Measurements from ENCODE around the gene C20orf96. TPM values are rescaled to one million over a fixed set of nuclear protein-coding genes. Genes with fewer than 3 reads are reported as not detected.

C20orf96 gene
- total RNA-seq, 1 donor from 2014 or later, result 4.3 TPM

DNA sequence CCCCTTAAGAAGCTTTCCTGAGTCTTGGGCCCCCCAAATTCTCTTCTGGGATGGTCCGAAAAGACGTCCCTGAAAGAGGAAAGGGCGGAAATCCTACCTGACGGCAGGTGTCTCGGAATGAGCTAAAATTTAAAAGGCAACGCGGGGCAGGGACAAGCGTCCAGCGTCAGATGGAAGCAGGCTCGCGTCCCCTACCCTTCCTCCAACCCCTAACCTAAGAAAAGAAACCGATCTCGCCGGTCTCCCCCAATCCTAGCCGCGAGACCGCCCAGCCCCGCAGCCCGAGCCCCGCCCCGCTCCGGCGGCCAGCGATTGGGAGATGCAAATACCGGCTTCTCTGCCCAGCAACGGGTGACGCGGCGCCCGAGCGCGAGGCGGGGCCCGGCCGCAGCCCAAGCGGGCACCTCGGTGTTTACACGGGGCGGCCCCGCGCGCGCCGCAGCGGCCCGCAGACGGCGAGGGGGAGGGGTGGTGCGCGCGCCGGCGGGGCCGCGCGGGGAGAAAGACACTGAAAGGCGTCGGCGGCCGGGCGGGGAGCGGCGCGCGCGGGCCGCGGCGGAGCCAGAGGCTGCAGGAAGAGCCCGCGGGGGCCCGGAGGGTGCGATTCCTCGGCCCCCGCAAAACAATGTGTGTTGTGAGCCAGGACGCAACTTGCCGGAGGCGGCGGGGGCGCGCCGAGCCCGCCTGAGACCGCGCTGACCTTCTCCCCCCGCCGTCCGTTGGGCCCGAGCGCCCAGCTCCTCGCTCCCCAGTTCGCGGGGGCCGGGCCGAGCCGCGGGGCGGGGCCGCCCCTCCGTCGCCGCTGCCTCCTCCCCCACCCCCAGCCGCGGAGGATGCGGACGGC, 34.7 kb upstream of the C20orf96 start, which contains the start of gene SOX12:
SOX12 (plus strand) TSS at position 508 of the 844 bp plus-strand sequence. CDS start 373 bp downstream, outside the sequence.
- Mint-ChIP-seq H3K36me3 (ENCODE audit: low read depth) (peaks cover 2% of the 10 kb centered on the region), H3K4me3 (peak within 1 kb of the TSS; percentile 91), H3K4me1 (ENCODE audit: low read depth) (peaks cover 29% of the 10 kb centered on the region), H3K27me3 (ENCODE audit: insufficient read depth) (peaks cover 6% of the 10 kb centered on the region), H3K9me3 (no peaks in the 10 kb centered on the region), H3K27ac (peak within 1 kb of the TSS; percentile 84)
- DNase-seq (ENCODE audit: low spot score), result peak; percentile 96
- intact Hi-C loops (cut with micrococcal nuclease), result loop anchor here (1.0 to 2.0 kb wide), 5 partner anchors 15 to 218 kb away; partner anchors contain the start of genes CSNK2A1, RBCK1 and ZCCHC3

- Mint-ChIP-seq H3K9me3 (no peaks in the 10 kb centered on the region), H3K36me3 (ENCODE audit: low read depth) (peaks cover 2% of the 10 kb centered on the region)
Measured at GRCh38 chr20:324177-325044, 33.9 kb upstream of the C20orf96 start.

GRCh38 chr20:316316-317068, 25.9 kb upstream of the C20orf96 start:
- H3K4me1 Mint-ChIP-seq (ENCODE audit: low read depth), result peaks cover 3% of the 10 kb centered on the region
- no peak for DNase-seq (ENCODE audit: low spot score)
- no peak overlapping the region for H3K27ac Mint-ChIP-seq
- H3K36me3 Mint-ChIP-seq (ENCODE audit: low read depth), result no peaks in the 10 kb centered on the region
- H3K4me3 Mint-ChIP-seq, result no peak overlapping the region
- peaks cover 3% of the 10 kb centered on the region for H3K27me3 Mint-ChIP-seq (ENCODE audit: insufficient read depth)
- intact Hi-C loops (cut with micrococcal nuclease), result no loop called here
- no peaks in the 10 kb centered on the region for H3K9me3 Mint-ChIP-seq

More at GRCh38 chr20:324177-325044, 33.9 kb upstream of the C20orf96 start:
- peak; percentile 84 for DNase-seq (ENCODE audit: low spot score)
- Mint-ChIP-seq H3K4me1 (ENCODE audit: low read depth) (peaks cover 25% of the 10 kb centered on the region), H3K27ac (peak overlapping the region; percentile 84), H3K27me3 (ENCODE audit: insufficient read depth) (peaks cover 6% of the 10 kb centered on the region), H3K4me3 (peak overlapping the region; percentile 91)
- intact Hi-C loops (cut with micrococcal nuclease), result loop anchor here (1.0 to 2.0 kb wide), 6 partner anchors 14 to 218 kb away; partner anchors contain the start of genes C20orf96, CSNK2A1, RBCK1 and ZCCHC3

DNA sequence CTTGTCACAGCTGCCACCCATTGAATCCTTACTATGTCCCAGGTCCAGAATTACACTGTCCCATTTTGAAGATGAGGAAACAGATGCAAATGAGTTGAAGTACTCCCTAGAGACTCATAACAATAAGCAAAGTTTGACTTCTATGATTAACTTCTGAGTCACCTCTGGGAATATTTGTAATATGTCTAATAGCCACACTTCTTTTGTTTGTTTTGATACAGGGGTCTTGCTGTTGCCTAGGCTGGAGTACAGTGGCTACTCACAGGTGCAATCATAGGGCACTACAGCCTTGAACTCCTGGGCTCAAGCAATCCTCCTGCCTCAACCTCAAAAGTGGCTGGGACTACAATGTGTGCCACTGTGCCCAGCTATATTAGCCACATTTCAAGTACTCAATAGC, 23.4 kb upstream of the C20orf96 start:
- Mint-ChIP-seq H3K9me3 (no peaks in the 10 kb centered on the region), H3K4me3 (no peak overlapping the region), H3K4me1 (ENCODE audit: low read depth) (peaks cover 20% of the 10 kb centered on the region), H3K36me3 (ENCODE audit: low read depth) (no peaks in the 10 kb centered on the region), H3K27ac (no peak overlapping the region), H3K27me3 (ENCODE audit: insufficient read depth) (peaks cover 3% of the 10 kb centered on the region)
- no peak for DNase-seq (ENCODE audit: low spot score)
- intact Hi-C loops (cut with micrococcal nuclease), result no loop called here

- Mint-ChIP-seq H3K36me3 (ENCODE audit: low read depth) (no peaks in the 10 kb centered on the region), H3K4me3 (no peak overlapping the region), H3K9me3 (no peaks in the 10 kb centered on the region), H3K27ac (no peak overlapping the region), H3K4me1 (ENCODE audit: low read depth) (peaks cover 20% of the 10 kb centered on the region), H3K27me3 (ENCODE audit: insufficient read depth) (peaks cover 3% of the 10 kb centered on the region)
- DNase-seq (ENCODE audit: low spot score), result no peak
- intact Hi-C loops (cut with micrococcal nuclease), result no loop called here
Measured at GRCh38 chr20:313402-313801, 22.9 kb upstream of the C20orf96 start.

DNA sequence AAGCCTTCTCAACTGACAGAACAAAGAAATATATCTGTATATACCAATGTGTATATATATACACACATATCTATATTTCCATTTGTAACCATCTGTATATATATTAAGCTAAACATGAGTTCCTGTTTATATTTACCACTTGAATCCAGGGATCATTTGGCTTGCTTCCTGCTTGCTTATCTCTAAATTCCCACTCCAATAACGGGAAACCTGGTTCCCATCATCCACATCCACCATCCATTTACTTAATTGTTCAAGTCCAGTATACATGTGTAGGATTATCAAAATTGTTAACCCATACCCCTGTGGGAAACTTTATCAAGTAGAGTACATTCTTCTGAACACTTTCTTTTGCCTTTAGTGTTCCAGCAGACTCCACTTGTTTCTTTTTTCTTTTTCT, 22.3 kb upstream of the C20orf96 start:
- Mint-ChIP-seq H3K36me3 (ENCODE audit: low read depth) (no peaks in the 10 kb centered on the region), H3K9me3 (no peaks in the 10 kb centered on the region), H3K4me1 (ENCODE audit: low read depth) (peaks cover 20% of the 10 kb centered on the region), H3K27ac (no peak overlapping the region), H3K4me3 (no peak overlapping the region), H3K27me3 (ENCODE audit: insufficient read depth) (peaks cover 3% of the 10 kb centered on the region)
- intact Hi-C loops (cut with micrococcal nuclease), result no loop called here
- no peak for DNase-seq (ENCODE audit: low spot score)

DNA sequence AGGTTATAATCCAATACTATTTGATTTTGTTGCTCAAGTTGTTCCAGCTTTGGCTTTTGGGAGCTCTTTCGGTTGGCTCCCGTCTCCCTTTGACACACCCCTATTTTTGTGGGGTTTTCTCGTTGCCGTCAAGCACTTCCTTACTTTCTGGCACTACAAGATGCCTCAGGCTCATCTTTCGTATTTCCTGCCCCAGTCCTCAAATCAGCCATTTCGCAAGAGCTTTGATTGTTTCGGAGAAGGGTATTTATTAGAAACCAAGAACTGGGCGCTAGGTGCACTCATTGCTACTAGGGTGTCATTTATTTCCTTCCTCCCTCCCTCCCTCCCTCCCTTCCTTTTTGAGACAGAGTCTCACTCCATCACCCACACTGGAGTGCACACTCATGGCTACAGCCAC, 21.5 kb upstream of the C20orf96 start:
- intact Hi-C loops (cut with micrococcal nuclease), result no loop called here
- H3K4me1 Mint-ChIP-seq (ENCODE audit: low read depth), result peaks cover 20% of the 10 kb centered on the region
- no peak for DNase-seq (ENCODE audit: low spot score)
- no peaks in the 10 kb centered on the region for H3K36me3 Mint-ChIP-seq (ENCODE audit: low read depth)
- peaks cover 3% of the 10 kb centered on the region for H3K27me3 Mint-ChIP-seq (ENCODE audit: insufficient read depth)
- no peak overlapping the region for H3K27ac Mint-ChIP-seq
- no peak overlapping the region for H3K4me3 Mint-ChIP-seq
- no peaks in the 10 kb centered on the region for H3K9me3 Mint-ChIP-seq

DNA sequence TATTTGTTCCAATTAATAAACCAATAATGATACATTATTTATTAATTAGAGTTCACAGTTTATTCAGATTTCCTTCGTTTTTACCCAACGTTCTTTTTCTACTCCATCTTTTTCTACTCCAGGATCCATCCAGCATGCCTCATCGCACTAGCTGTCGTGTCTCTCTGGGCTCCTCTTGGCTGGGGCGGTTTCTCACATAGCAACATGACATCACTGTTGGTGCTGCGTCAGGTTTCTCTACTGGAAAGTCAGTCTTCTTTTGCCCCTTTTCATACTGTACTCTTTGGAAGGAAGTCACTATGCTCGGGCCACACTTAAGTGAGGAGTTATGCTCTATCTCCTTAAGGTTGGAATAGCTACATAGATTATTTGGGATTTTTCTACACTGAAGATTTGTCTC, 21.1 kb upstream of the C20orf96 start:
- Mint-ChIP-seq H3K36me3 (ENCODE audit: low read depth) (no peaks in the 10 kb centered on the region), H3K27me3 (ENCODE audit: insufficient read depth) (peaks cover 3% of the 10 kb centered on the region), H3K4me1 (ENCODE audit: low read depth) (peaks cover 20% of the 10 kb centered on the region), H3K27ac (no peak overlapping the region), H3K4me3 (no peak overlapping the region), H3K9me3 (no peaks in the 10 kb centered on the region)
- no peak for DNase-seq (ENCODE audit: low spot score)
- intact Hi-C loops (cut with micrococcal nuclease), result no loop called here

GRCh38 chr20:310645-311044, 20.1 kb upstream of the C20orf96 start:
- intact Hi-C loops (cut with micrococcal nuclease), result loop anchor here (1.0 kb wide), 3 partner anchors 13 to 20 kb away; partner anchors contain the start of genes C20orf96, SOX12 and ZCCHC3
- no peaks in the 10 kb centered on the region for H3K36me3 Mint-ChIP-seq (ENCODE audit: low read depth)
- peaks cover 20% of the 10 kb centered on the region for H3K4me1 Mint-ChIP-seq (ENCODE audit: low read depth)
- no peak for DNase-seq (ENCODE audit: low spot score)
- peaks cover 3% of the 10 kb centered on the region for H3K27me3 Mint-ChIP-seq (ENCODE audit: insufficient read depth)
- peak overlapping the region; percentile 81 for H3K4me3 Mint-ChIP-seq
- H3K27ac Mint-ChIP-seq, result no peak overlapping the region
- no peaks in the 10 kb centered on the region for H3K9me3 Mint-ChIP-seq

GRCh38 chr20:309841-310644, 19.5 kb upstream of the C20orf96 start:
- Mint-ChIP-seq H3K4me3 (peak overlapping the region; percentile 81), H3K27me3 (ENCODE audit: insufficient read depth) (peaks cover 3% of the 10 kb centered on the region), H3K4me1 (ENCODE audit: low read depth) (peaks cover 20% of the 10 kb centered on the region), H3K36me3 (ENCODE audit: low read depth) (no peaks in the 10 kb centered on the region), H3K27ac (peak overlapping the region; percentile 80), H3K9me3 (no peaks in the 10 kb centered on the region)
- intact Hi-C loops (cut with micrococcal nuclease), result loop anchor here (1.0 kb wide), 3 partner anchors 13 to 20 kb away; partner anchors contain the start of genes C20orf96, SOX12 and ZCCHC3
- DNase-seq (ENCODE audit: low spot score), result peak; percentile 80

DNA sequence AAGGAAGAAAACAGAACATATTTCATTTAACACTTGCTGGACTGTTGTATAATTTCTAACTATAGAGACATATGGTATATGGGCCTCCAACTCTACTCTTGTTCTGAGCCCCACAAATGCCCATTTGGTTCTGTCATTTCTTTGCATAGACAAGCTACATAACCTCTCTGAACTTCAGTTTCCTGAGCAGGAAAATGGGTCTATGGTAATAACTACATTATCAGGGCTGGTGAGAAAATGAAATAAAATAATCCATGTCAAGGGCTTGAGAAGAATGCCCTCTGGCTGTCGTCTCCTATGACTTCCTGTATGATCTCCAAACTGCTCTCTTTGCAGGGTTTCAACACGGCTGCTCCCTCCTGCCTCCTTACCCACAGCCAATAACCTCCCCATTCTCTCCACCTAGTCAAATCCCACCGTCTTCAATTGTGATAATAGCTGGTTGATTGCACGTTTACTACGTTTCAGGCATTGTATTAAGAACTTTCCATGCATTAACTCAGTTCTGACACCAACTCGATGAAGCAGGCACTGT, 18.8 kb upstream of the C20orf96 start:
- intact Hi-C loops (cut with micrococcal nuclease), result no loop called here

More for the DNA sequence above, 18.8 kb upstream of the C20orf96 start:
- Mint-ChIP-seq H3K4me3 (peak overlapping the region; percentile 31), H3K9me3 (no peaks in the 10 kb centered on the region), H3K27ac (peak overlapping the region; percentile 15), H3K4me1 (ENCODE audit: low read depth) (peaks cover 20% of the 10 kb centered on the region), H3K27me3 (ENCODE audit: insufficient read depth) (peaks cover 3% of the 10 kb centered on the region), H3K36me3 (ENCODE audit: low read depth) (no peaks in the 10 kb centered on the region)
- DNase-seq (ENCODE audit: low spot score), result no peak

Data from activated T-helper 1 cell treated with anti-CD3 and anti-CD28 coated beads, Interleukin-12 subunit alpha, Interleukin-12 subunit beta, Interleukin-2, Interleukin-4 antibody, amounts not matched to agents 30 ng/mL and 10 ng/mL and 1 ng/mL, durations not matched to agents 14 hours and 24 hours and 36 hours (primary cell).